Subcutaneous adipose tissue (tissue), 4 donors: ENCODE data around the gene AMPD2. TPM values are rescaled to one million over a fixed set of nuclear protein-coding genes. Genes with fewer than 3 reads are reported as not detected.

ENCODE experiments used
- total RNA-seq, 4 donors: library from RNA; depleted of rRNA; stranded (reverse); fragments of >200 nt; gene quantifications; one replicate each; pipeline ENCODE4 v1.1.0, GENCODE V29; 2016
- TF ChIP-seq, protein P1 (sequence below): fragments of 450-650 bp; IDR thresholded peaks from one replicate; pipeline ENCODE4 v1.5.1; 2016; ENCODE audit warnings: low read depth, mild to moderate bottlenecking, control low read depth, antibody characterized with exemption, moderate library complexity

AMPD2 gene
- total RNA-seq, 4 donors from 2014 or later, result 20.2 to 27.9 (median 25.3) TPM

DNA sequence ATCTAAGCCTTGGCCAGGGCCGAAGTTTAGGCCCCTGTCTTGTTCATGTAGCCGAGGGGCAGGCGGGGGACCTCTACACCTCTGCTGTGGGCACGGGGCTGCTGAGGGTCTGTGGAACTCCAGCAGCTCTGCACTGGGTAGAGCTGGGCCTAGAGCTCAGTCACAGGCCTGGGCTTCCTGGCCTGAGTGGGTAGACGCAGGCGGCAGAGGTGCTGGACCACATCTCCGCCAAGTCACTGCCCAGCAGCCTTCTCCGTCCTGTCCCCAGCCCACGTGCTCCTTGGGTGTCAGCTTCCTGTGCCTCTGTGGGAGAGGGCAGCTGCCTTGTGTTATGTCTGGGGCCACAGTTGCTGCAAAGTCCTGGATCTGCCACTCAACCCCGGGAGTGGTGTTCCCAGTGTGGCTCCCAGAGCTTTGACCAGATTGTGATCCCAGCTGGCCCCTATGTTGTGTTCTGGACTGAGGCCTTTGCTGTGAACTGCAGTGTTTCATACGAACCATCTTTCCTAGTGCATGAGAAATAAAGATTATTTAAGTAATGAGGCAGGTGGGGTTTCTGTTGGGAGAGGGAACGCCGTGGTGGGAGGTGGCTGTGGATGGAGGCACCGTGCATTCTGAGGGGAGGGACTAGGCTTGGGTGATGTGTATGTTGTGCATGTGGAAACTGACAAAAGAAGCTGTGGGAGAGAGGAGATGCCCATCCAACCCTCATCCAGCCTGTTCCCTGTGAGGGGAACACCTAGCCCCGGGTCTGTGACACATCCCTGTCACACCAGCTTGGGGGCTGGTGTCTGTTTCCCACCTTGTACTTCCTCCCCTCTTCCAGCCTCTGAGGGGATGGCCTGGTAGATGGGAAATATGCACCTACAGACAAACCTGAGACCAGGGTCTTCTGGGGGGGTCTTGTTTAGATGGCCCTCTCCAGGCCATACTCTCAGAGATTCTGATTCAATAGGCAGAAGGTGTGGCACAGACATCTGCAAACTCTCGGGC lies 12.2 kb downstream of the AMPD2 start:
- TF ChIP-seq, protein P1, sequence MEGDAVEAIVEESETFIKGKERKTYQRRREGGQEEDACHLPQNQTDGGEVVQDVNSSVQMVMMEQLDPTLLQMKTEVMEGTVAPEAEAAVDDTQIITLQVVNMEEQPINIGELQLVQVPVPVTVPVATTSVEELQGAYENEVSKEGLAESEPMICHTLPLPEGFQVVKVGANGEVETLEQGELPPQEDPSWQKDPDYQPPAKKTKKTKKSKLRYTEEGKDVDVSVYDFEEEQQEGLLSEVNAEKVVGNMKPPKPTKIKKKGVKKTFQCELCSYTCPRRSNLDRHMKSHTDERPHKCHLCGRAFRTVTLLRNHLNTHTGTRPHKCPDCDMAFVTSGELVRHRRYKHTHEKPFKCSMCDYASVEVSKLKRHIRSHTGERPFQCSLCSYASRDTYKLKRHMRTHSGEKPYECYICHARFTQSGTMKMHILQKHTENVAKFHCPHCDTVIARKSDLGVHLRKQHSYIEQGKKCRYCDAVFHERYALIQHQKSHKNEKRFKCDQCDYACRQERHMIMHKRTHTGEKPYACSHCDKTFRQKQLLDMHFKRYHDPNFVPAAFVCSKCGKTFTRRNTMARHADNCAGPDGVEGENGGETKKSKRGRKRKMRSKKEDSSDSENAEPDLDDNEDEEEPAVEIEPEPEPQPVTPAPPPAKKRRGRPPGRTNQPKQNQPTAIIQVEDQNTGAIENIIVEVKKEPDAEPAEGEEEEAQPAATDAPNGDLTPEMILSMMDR, result no peak

DNA sequence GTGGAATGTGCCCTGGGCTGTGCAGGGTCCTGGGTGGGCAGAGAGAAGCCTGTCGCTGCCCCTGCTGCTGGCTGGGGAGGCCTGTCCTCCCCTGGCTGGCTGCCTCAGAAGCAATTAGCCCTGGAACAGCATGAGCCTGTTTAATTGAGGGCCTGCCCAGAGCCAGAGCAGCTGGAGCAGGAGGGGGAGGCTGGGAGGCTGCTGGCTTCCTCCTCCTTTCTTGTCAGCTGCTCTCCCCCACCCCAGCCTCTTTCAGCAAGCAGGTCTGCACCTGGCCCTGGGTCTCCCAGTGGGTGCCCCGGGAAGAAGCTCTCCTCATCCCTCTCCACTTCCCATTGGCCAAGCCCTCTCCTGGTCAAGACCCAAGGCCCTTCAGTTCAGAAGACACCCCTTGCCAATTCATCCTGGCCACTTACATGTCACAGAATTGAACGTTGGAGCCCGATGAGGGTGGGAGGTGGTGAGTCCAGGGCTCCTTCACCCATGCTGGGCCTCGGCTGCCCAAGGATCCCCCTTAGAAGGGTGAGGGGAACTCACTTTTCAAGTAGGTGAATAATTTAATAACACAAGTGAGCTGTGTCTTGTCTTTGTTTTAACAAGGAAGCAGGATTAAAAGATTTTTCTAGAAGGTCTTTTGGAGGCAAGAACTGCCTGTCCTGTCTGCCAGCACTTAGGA lies 13.2 kb downstream of the AMPD2 start:
- TF ChIP-seq, protein P1, result no peak

DNA sequence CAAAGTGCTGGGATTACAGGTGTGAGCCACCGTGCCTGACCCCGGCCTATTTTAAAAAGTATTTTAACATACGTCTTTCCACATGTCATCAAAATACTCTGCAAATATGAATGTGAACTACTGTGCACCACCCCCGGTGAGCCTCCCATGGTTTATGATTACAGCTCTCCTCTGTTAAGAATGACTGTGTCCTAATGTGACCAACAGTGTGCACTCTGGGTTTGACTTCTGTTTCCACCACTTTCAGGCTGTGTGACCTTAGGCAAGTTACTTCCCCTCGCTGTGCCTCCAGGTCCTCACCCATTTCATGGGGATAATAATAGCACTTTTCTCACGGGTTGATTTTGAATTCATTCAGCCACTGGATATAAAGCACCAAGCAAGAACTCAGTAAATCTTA lies 14.7 kb downstream of the AMPD2 start:
- TF ChIP-seq, protein P1, result no peak

DNA sequence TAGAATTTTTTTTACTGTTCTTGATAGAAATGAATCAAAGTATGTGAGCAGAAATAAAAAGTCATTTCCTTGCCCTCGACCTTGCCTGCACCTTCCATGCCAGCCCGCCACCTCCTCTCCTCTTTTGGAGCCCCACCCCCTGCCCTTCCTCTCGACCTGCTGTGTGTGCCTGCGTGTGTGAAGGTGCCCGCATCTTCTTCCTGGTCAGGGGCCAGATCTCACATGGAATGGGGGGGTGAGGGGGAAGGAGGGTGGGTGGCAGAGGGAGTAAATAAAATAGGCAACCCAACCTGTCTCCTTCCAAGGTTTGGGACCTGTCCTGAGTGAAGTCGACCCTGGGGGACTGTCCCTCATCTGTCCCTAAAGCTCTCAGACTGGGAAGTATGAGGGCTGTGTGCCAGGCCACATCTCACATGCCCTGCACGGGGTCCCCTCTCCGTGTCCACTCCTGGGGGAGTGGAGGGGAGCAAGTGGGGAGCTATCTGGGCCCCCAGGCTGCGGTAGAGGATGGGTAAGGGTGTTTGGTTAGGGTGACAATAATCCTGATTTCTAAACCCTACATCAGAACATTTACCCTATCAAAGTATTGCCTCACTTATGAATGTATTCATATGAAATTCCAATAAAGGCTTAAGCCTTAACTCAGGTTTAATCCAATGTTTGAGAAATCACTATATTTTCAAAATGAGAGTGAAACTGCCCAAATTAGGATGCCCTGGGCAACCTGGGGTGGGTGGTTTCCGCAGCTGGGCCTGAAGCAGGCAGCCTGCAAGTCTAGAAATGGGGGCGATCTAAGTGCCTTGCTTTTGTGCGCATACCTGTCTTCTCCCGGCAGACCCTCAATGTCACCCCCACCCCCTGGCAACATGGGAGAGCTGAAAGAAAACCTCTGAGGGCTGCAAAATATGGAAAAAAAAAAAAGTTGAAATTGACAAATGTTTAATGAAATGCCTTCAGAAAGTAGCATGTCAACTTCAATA lies 15.4 kb downstream of the AMPD2 start:
- TF ChIP-seq, protein P1, result no peak

DNA sequence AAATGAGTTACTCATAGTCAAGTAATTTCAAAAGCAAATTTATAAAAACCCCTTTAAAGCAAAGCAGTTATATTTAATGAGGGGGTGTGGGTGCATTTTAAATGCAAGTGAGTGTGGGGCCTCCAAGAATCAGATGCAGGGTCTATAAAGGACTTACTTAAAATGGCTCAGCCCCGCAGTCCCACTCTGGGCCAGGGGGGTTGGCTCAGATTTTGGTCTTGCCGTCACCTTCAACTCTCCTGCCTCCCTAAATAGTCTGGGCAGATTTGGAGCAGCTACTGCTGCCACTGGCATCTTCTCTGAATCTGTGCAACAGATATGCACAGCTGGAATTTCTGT lies 16.2 kb downstream of the AMPD2 start:
- TF ChIP-seq, protein P1, result no peak

DNA sequence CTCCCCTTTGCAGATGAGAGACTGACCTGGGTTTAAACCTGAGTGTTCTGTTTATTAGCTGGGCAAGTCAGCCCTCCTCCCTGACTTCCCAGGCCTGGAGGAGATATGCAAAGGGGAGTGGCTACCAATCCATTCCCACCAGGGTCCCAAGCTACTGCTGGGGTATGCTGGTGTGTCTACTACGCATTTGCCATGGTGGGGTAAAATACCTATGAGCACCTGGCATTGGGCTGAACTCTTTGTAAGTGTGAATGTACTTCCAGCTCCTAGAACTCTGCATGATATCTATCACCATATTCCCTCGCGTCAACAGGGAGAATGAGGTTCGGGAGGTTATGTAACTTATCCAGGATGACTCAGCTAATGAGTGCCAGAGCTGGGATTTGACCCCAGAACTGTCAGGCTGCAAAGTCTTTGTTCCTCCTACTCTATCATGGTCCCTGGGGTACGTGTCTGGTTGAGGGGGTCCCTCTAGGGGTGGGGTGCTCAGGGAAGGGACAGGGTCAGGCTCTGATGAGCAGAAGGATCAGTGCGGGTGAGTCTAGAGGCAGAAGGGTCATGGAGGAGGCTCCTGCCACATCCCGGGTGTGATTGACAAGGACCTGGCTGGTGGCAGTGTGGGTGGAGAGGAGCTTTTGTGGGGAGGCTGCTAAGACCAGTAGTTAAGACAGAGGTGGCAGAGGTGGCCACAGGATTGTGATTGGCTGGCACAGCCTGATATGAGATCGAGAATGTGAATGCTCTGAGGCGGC lies 16.7 kb downstream of the AMPD2 start:
- TF ChIP-seq, protein P1, result no peak
